ENCODE data around the gene SLC48A1.

The SLC48A1 gene

DNA sequence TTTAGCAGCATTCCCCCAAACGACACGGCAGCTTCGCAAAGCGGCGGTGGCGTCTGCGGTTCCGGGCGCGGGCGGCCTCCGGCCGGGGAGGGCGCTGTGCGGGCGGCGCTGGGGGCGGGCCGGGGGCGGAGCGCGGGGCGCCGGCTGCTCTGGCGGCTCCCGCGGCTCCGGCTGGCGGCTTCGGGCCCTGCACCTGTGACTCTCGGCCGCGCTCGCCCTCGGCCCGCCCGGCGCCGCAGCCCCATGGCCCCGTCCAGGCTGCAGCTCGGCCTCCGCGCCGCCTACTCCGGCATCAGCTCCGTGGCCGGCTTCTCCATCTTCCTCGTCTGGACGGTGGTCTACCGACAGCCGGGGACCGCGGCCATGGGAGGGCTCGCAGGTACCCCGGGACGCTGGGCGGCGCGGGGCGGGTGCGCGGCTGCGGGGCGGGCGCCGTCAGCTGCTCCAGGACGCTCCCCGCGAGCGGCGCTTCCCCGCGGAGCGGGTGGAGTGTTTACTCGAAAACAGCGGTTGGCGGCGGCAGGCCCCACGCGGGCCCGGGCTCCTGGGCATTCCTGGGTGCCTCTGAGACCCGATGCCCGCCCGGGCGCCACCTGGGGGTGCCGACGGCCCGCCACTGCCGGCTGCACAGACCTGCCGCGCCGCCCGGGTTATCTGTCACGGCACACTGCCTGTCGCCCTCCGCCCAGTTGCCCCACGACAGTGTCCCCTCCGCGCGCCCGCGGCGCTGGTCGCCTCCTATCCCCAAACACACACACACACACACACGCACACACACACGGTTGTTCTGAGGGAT lies at the start of gene SLC48A1:
TSS of gene SLC48A1 (plus strand) at position 177 of the 796 bp plus-strand sequence. CDS start at position 244, 67 bp downstream.
- DNase-seq: peak in 1 of 2 experiments; percentile 60

DNA sequence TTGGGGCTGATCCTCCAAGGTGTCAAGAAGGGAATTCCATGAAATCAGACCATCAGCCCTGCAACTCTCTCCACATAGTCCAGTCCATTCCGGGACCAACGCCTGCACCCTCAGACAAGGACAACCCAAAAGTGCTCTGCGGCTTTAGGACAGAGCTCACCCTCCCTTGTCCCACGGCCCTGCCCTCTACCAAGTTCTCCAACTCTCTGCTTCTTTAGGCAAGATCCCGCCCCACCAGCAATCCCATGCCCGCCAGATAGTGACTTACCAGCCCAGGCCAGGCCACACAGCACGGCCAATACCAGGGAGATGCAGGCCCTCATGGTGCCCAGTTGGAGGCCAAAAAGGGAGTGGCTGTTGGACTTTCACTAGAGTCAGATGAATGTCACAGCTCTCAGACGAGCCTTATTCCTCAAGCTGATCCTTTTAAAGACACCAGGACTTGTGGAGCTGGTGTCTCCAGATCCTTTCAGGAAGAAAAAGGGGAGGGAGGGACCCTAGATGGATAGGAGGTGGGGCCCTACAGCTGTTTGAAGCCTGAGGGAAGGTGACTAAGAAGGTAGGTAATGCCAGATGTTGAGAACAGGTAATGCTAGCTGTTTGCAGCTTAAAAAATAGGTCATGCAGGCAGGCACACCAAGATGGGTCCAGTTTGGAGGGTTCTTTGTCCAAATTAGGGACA lies 47.8 kb upstream of the SLC48A1 start, which contains the start of gene ENDOU:
TSS of gene ENDOU (minus strand) at position 400 of the 682 bp plus-strand sequence. CDS start at position 323, 77 bp downstream.
- no peak for DNase-seq

DNA sequence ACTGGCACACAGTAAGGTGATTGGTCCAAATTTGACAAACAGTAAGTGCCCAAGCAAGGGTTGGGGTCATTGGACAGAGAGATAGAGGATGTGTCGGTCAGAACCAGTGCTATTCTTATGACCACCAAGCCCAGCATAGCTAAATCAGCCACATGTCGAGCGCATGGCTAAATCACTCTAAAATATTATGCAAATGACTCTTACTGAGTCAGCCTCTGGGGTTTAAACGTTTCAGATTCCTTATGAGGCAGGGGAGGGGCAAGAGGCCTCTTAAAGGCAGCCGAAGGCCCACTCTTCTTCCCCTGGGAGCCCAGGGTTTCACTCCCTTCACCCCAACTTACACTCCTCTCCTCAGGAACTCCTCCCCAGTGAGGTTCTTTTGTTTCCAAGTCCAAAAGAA lies 47.1 kb upstream of the SLC48A1 start:
- no peak for DNase-seq

DNA sequence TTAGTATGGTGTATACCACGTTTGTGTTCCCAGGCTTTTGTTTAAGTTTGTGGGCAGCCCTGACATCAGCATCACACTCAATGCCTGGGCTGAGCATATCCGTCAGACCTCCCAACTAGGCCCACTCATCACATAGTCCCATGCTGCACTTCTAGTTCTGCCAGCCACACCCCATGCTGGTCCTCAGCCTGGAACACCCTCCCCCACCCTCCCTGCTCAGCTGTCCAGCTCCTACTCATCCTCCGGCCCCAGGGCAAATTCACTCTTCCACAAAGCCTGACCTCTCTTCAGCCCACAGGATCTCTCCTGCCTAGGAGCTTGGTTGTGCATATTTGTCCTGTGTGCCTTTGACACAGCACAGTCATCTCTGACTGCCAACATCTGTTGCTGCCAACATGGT lies 43.8 kb upstream of the SLC48A1 start:
- DNase-seq: no peak

DNA sequence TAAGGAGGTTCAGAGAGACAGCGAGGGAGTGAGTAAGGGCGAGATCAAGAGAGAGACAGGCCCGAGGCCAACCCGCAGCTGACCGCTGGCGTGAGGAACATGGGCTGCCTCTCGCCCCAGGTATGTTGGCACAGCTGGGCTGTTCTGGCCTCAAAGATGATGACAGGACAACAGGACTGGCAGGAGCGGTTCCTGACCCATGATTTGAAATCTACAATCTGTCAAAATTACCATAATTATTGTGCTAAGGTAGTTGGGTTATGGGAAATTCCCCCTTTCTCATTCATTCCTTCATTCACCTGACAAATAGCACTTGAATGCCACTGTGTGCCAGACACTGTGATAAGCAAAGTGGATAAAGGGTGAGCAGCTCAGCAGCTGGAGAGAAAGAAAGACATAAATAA lies 42.7 kb upstream of the SLC48A1 start:
- DNase-seq: no peak

DNA sequence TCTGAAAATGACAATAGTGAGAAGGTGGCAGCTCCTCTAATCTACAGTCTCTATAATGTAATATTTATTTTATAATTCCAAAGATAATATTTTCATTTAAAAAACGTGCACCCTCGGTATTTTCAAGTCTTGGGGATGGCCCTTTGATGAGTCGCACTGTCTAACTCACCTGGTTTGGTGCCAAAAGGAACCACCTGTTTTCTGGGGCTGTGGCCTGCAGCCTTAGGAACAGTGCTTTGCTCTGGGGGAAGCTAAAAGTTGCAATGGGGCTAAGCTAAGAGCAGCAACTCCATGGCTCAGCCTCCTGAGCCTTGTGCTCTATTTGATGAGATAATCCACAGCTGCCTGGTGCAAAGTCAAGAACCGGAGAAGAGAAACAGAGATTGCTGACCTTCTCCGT lies 41.3 kb upstream of the SLC48A1 start:
- DNase-seq: no peak

DNA sequence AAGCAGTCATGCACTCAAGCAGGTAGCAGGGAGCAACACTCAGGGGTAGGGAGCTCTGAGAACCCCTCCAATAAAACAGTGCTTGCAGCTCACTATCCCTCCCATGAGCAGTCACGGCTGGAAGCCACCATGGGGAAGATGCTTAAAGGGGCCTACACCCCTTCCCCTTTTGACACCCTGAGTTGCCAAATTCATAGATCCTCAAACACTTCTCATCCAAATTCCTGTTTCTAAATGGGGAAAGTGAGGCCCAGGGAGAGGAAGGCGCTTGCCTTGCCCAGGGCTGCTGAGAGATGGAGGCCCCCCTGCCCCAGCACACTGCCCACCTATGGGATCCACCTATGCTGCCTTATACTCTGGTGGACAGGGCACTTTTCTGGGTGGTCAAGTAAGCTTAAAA lies 40.5 kb upstream of the SLC48A1 start:
- no peak for DNase-seq

DNA sequence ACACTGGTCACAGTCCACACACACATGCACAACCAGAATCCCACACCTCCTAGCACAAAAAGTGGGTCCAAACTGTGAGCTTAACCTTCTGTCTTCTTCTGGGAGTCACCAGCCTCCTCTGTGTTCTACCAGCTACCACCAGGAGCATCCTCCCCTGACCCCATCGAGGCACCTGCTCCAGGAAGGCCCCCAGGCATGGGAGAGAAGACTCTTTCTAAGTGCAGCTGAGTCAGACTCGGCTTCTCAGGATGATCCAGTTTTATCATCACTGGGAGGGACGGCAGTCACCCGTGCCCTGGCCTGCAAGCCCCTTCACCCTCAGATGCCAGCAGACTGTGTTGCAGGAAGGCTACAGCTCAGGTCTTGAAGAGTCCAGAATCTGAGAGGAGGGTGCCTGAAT lies 39.9 kb upstream of the SLC48A1 start:
- no peak for DNase-seq

DNA sequence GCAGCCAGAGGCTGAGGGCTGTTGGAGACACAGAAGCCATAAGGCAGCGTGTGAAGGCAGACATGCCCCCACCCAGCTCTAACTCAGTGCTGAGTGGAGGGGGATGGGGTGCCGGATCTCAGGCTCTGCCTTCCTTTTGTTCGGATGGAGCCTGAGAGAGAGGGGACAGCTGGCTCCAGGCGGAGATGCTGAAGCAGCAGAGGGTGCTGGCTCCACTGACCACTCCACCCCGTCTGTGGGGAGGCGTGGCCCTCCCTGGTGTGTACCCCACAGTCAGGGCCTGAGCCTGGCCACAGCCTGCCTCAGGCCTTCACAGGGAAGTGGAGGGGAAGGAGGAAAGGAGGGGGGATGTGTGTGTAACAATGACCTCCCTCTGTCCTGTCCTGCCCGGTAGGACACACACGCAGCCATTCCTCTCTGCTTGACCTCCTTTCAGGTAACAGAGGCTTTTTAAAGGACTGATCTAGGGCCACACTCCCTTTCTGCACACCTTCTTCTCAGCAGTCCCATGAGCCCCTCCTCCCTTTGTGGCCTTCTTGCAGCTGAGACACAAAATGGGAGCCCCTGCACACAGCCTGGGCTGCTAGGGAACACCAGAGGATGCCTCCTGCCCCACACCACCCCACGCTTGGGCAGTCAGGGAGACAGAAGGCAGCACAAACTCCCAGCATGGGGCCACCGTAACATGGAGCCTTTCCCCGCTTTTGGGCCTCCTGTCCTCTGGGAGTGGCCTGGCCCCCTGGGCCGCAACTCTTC lies 38.1 kb upstream of the SLC48A1 start:
- DNase-seq: no peak

DNA sequence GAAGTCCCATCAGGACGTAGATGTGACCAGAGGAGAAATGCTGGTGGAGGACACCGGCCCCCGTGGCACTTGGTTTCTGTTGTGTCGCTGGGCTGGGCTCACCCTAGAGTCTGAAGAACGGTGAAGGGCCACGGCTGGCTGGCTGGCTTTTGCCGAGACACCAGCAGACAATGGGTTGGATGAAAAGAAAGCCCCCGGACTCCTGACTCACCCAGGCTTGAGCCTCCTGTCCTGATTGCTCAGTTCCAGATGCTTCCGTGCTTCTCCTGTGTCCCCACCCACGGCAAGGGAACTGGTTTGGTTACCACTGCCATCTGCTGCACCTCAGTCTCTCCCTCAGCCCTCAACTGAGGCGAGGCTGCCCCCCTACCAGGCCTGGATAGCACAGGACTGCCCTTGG lies 37.4 kb upstream of the SLC48A1 start:
- DNase-seq: no peak

DNA sequence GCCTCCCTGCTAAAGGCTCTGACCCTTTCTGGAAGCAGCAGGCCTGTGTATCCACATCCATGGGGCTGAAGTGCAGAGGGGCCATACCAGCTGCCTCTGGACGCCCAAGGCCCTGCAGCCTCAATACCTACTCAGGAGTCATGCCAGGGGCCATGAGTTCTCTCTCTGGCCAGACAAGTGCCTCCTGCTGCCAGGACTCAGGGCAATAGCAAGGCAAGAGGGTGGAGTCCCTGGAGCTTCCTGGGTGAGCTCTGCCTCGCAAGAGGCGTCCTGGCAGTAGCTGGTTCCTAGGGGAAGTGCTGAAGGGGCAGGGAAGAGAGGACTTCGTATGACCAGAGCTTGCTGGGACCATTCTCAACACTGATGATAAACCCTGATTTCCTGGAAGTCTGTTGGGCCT lies 36.8 kb upstream of the SLC48A1 start:
- DNase-seq: no peak

DNA sequence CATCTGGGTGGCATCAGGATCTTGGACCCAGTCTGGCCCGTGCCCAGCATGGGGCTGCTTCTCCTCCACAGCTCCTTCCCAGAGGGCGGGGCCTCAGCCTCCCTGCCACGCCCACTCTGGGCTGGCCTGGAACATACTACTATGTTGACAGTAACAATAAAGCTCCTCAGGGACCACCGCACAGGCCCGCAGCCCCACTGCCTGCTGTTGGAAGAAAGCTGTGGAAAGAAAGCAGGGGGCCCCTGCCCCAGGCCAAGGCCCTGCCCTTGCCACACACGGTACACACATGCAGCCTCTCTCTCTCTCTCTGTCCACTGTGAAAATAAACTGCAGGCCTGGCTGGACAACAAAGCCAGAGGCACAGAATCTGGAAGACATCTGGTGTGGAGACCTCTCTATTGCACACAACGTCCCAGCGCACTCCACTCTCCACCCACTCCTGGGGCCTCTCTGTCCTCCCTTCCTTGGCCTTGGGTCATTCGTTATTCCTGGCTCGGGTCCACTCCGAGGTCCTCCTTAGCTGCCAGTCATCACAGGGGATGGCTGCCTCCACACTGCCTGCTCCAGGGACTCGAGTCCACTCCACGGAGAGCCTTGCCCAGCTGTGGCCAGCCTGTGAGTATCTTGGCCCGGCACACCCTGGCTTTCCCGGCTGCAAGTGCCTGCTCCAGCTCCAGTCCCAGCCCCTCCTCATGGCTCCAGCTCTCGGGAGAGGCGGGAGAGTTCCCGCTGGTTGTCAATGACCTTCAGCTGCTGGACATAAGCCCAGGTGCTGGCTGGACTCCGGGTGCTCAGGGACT lies 36.0 kb upstream of the SLC48A1 start:
- DNase-seq: no peak

DNA sequence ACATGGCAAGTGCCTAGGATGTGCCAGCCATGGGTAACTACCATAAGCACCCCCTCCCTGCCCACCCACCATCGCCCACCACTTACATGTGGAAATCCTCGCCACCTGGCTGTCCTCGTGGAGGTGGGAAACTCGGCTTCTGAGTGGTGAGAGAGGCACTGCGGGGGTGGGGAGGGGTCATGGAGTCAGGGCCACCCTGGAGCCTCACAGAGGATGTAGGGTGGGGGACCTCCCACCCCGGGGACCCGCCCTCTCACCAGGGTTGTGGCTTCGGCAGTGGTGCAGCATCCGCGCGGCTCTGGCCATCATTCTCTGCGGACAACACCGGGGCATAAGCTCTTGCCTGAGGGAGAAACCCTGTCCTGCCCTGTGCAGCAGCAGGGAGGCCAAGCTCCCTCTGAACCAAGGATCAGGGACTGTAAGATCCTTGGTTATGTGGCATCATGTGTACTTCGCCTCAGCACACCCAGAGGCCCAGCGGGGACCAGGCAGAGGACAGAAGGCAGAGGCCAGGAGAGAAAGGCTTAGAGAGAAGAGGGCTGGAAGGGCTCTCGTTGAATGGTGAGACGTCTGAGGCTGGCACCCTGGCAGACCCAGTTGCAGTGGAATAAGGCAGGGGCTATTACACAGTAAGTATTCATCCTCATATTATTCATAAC lies 35.0 kb upstream of the SLC48A1 start:
- DNase-seq: no peak

DNA sequence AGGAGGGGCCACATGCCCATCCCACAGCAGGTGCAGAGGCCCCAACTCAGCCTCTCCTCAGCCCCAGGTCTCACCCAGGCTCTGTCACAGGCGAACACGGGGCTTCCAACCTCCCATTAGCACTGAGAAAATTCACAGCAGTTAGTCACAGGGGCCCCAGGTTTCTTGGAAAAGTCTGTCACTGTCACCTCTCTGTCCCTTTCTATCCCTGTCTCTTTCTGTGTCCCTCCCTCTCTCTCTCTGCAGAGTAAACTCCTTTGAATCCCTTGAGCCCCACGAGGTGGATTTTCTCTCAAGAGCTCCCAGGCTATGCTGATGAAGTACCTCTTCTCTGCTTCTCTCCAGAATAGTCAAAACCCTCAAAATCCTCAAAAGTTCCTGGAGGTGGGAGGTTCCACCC lies 33.7 kb upstream of the SLC48A1 start:
- DNase-seq: no peak

DNA sequence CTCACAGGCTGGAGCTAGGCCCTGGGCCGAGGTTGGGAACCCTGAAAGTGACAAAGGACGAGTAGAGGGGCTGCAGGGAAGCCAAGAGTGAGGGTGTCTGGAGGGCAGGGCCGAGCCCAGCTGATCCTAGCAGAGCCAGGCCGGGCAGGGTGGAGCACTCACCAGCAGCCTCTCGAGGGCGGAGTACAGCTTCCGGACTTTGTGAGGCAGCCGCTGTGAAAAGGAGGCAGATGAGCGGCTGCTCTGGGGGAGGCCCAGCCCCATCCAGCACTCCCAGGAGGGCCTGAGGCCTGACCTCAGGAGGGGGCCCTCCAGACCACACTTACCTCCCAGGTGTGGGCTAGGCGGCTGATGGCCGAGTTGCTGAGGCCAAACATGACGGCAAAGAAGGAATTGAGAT lies 33.1 kb upstream of the SLC48A1 start:
- no peak for DNase-seq

DNA sequence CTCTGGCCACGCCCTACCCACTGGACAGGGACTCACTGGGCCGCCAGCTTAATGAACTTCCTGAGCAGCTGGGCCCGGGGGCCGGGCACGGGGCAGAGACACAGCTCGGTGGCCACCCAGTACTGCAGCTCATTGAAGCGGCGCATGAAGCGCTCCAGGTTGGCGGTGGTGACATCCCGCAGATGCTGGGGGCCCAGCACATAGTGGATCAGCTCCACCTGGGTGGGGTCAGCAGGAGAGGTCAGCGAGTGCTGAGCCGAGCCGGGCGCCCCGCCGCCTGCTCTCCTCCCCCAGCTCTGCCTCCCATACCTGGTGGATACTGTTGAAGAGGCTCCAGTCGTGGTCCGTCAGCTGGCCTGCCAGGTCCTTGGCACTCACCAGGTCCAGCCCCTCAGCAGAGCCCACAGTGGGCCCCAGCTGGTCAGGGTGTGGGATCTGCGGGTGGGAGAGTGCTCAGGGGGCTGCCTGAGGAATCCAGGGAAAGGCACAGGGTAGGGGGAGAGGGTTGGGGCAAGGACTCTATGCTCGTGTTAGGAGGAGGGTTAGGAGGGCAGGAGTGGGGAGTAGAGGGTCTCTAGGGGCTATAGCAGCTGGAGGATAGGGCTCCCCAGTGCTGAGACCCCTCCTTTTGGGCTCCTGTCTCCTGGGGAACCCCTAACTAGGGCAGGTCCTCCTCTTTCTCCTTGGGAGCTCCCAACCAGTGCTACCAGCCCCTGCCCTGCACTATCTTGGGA lies 32.3 kb upstream of the SLC48A1 start:
- DNase-seq: no peak

DNA sequence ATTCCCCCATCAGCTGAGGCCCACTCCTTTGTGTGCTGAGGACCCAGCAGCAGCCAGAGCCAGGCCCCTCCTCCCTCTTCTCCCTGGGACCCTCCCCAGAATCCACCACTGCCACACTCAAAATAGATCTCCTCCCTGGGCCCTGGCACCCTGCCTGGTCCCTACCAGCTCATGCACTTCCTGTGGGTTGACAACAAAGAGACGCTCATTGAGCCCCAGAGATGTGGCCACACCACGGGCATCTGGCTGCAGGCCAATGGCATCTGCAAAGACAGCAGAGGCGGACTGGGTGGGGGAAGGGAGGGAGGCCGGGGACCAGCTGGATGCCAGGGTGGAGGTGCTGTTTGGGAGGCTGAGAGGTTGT lies 31.7 kb upstream of the SLC48A1 start:
- DNase-seq: peak in 1 of 2 experiments; percentile 13

DNA sequence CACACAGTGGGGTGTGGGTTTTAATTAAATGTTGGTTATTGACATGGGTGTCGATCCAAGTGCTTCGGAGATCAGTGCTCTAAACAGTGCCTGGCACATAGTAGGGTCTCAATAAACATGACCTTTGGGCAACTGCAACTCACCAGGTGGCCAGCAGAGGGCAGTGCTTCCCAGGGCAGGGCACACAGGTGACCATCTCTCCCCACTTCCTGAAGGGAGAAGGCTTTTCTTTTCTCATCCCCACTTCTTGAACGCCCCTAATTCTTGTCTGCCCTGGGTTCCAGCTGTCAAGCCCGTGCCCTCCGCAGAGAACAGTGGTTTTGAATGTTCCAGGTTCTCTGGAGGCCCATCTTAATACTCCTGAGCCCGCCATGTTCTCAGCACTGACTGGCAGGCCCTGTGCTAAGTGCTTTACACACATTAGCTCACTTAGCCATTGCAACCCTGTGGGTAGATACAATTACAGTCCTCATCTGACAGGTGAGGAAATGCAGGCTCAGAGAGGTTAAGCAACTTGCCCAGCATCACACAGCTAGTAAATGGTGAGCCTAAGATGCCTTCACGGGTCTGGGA lies 30.7 kb upstream of the SLC48A1 start:
- DNase-seq: no peak

DNA sequence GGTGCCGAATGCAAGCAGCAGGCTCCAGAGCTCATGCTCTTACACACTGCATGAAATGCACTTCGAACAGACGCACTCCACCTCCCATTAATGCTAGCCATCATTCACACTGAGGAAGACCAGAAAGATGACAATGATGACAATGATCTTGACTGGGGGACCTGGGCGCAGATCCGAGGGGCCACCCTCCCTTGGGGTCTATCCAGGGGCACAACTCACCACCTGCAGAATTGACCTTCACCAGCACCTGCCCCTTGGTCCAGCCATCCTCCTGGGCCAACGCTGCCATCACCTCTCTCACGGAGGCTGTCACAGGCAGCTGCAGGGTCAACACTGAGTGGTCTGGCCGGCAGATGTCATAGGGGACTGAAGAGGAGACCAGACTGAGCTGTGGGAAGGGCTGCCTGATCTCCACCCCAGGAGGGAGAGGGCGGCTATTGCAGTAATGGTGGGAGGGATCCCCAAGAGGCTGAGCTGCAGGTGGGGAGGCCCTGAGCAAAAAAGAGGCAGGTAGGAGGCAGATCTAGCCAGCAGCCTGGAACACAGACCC lies 29.7 kb upstream of the SLC48A1 start:
- no peak for DNase-seq

DNA sequence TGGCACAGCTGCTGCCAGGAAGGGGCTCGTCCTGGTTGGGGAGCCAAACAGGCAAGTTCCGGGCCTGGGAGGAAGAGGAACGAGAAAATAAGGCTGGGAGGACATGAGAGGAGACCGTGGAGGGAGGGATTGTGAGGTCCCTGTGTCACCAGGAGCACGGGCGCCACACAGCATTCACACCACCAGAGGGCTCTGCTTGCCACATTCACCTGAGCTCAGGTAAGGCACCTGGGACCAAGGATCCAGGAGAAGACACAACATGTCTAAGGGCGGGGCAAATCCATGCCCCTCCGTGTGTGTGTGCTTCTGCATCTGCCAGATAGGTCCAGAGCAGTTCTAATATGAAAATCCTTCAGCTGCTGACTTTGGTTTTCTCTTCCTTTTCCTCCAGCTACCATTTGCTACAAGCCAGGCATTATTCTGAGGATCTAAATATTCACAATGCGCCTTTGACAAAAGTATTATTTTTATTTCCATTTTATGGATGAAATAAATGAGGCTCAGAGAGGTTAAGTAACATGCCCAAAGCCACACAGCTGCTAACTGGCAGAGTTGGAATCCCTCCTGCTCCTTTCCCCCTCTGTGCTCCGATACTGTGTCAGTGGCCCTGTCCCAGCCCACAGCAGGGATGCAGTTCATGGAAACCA lies 28.9 kb upstream of the SLC48A1 start:
- DNase-seq: peak in 1 of 2 experiments; percentile 45
